Measurements from ENCODE around the gene SNAPC4.

The SNAPC4 gene, protein sequence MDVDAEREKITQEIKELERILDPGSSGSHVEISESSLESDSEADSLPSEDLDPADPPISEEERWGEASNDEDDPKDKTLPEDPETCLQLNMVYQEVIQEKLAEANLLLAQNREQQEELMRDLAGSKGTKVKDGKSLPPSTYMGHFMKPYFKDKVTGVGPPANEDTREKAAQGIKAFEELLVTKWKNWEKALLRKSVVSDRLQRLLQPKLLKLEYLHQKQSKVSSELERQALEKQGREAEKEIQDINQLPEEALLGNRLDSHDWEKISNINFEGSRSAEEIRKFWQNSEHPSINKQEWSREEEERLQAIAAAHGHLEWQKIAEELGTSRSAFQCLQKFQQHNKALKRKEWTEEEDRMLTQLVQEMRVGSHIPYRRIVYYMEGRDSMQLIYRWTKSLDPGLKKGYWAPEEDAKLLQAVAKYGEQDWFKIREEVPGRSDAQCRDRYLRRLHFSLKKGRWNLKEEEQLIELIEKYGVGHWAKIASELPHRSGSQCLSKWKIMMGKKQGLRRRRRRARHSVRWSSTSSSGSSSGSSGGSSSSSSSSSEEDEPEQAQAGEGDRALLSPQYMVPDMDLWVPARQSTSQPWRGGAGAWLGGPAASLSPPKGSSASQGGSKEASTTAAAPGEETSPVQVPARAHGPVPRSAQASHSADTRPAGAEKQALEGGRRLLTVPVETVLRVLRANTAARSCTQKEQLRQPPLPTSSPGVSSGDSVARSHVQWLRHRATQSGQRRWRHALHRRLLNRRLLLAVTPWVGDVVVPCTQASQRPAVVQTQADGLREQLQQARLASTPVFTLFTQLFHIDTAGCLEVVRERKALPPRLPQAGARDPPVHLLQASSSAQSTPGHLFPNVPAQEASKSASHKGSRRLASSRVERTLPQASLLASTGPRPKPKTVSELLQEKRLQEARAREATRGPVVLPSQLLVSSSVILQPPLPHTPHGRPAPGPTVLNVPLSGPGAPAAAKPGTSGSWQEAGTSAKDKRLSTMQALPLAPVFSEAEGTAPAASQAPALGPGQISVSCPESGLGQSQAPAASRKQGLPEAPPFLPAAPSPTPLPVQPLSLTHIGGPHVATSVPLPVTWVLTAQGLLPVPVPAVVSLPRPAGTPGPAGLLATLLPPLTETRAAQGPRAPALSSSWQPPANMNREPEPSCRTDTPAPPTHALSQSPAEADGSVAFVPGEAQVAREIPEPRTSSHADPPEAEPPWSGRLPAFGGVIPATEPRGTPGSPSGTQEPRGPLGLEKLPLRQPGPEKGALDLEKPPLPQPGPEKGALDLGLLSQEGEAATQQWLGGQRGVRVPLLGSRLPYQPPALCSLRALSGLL (N-terminal part only)

DNA sequence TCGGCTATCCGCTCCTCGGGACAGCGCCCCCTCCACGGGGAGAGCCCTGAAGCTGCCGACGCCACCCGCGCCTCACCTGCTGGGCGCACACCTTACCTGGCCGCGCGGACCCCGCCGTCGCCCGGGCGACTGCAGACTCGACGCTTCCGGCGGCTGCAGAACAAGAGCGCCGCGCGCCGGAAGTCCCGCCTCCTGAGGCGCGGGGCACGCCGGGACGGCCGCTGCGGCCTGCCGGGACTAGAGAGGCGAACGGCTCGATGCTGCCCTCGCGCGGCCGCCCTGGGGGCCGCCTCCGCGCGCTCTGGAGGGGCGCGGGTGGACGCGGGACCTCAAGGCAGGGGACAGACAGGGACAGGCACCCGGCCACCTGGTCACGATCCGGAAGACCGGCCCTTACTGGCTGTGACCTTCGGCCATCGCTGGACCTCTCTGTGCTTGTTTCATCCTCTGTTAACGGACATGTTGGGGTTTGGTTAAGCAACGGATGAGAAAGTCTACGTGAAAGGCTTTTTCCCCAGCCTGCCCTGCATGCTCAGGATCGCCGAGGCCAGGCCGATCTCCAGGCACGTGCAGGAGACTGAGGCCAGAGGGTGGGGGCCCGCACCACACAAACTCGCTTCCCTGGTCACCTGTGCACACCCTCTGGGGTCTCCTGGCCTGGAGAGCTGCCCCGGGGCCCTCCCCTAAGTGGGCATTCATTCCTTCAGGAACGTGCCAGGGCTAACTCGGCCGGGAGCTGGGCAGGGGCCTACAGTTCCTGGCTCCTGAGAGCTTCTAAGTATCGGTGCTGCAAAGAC, at the start of gene SNAPC4:
SNAPC4 (minus strand) TSS at position 133 of the 797 bp plus-strand sequence. CDS start 1,742 bp downstream, outside the sequence.
- DNase-seq (ENCODE audit: low read depth in 2 of 2), result peak; percentile 80 to 84

DNA sequence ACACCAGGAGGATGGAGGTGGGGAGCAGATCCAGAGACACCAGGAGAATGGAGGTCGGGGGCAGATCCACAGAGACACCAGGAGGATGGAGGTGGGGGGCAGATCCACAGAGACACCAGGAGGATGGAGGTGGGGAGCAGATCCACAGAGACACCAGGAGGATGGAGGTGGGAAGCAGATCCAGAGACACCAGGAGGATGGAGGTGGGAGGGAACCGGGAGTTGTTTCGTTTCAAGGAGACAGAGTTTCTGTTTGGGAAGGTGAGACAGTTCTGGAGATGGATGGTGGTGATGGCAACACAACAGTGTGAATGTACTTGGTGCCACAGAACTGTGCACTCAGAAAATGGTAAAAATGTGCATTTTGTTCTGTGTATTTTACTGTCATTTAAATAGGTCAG, 48.7 kb upstream of the SNAPC4 start:
- no peak for DNase-seq (ENCODE audit: low read depth in 2 of 2)

DNA sequence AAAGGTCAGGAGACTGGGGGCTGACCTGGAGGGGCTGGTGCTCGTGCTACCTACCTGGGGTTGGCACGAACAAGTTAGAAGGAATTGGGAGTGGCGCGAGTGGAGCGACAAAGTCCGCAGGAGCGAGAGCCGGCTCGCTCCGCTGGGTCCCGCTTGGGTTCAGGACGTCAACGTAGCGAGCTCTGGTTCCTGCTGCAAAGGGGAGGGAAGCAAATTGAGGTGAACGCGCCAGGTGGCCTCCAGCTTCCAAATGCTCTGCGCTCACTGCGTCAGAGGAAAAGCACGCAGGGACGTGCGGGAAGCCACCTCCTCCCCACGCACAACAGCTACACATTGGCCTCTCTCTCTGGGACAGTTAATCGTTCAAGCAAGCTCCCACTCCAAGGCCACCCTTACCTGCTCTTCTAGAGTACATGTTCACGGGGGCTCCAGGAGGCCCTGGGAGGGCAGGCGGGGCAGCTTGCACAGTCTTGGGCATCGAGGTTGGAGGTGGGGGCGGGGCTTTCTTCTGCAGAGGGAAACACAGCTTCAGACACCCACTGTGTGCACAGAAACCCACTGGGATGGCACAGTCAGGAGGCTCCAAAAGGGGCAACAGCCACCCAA, 47.3 kb upstream of the SNAPC4 start:
- DNase-seq (ENCODE audit: low read depth in 2 of 2), result no peak

DNA sequence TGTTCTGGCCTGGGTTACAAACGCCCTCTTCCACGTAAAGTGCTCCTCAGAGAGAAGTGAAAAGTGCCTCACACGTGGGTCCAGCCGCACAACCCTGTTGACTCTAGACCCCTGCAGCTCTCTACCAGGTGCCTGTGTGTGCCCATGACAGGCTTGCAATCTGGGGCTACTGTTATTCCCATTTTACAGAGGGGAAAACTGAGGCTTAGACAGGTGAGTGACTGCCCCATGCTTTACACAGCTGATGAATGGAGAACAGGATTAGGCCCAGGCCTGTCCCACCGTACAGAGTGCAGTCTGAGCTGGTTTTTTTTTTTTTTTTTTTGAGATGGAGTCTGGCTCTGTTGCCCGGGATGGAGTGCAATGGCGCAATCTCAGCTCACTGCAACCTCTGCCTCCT, 45.8 kb upstream of the SNAPC4 start:
- no peak for DNase-seq (ENCODE audit: low read depth in 2 of 2)

DNA sequence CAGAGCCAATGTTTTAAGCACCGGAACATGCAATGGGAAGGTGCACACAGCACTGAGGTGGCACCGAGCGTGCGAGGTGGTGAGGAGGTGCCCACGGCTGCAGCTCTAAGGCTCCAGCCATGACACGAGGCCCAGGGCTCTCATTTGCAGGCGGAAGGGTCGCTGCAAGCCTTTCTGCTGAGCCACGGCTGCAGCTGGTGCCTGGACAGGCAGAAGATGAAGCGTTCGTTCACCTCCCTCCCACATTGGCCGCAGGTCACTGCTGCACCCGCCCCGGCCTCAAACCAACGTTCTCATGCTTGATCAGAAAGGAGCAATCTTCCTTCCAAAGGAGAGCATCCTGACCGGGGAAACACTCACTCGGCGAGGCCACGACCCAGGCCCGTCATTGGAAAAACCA, 44.1 kb upstream of the SNAPC4 start:
- no peak for DNase-seq (ENCODE audit: low read depth in 2 of 2)

DNA sequence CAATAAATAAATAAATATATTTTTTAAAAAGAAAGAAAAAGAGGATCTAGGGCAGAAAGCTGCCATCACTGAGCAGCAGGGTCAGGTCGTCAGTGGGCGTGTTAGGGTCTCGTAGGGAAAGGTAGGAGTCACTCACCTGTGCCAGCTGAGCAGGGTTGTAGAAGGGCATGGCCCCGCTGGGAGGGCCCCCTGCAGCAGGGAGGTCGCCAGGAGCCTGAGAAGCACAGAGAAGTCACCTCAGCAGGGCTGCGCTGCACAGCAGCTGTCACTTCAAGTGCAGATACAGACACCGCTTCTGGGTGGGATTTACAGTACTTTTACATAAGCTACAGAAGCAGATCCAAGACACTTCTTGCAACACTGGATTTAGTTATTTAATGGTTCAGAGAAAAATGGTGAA, 43.7 kb upstream of the SNAPC4 start:
- no peak for DNase-seq (ENCODE audit: low read depth in 2 of 2)

DNA sequence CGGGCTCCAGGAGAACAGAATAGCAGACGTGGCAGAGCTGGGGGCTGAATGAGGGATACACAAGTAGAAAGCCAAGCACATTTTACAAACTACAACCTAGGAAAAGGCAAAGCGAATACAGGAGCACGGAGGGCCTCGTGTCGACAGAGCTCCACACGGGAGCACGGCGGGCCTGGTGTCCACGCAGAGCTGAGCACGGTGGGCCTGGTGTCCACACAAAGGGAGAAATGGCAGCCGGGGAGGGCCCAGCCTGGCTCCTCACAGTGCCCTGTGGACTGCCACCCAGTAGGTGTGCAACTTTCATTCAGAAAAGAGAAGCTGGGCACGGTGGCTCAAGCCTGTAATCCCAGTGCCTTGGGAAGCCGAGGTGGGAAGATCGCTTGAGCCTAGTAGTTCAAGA, 43.1 kb upstream of the SNAPC4 start:
- DNase-seq (ENCODE audit: low read depth in 2 of 2), result no peak

DNA sequence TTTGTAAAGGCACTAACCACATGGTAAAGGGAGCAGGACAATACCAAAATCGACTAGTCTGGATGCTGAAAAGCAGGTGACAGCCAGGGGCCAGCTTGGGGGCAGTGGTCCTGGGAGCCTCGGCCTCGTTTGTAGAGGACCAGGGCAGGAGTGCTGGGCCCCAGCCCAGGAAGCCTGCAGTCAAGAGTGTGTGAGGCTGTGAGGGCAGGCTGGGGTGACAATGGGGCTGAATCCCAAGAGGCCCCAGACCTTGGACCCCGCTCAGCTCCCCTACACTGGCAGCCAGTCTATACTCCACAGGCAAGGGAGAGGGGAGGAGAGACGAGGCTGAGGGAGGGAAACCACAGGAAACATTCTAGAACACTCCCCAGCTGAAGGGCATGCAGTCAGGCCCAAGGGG, 42.3 kb upstream of the SNAPC4 start:
- DNase-seq (ENCODE audit: low read depth in 2 of 2), result no peak

DNA sequence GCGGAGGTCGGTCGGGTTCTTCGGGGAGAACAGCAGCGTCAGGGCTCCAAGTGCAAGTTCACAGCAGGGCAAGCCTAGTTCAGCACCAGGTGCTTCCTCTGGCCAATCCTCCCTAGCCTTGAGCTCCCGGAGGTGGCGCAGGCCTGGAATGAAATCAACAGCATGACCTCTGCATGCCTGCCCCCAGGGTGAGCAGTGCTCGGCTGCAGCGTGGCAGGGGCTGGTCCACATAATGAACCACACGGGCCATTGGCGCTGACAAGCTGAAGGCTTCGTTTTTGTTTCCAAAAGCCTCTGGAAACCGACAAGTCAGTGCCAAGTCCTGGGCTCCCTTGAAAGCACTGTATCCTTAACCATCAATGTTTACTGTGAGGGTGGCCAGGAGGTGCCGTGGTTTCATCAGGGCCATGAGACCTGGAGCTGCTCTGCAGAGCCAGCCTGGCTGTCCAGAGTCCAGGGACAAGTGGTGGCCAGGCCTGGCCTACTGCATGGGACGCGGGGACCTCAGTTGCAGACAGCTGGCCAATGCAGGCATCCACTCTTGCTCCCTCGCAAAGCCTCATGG, 41.8 kb upstream of the SNAPC4 start:
- no peak for DNase-seq (ENCODE audit: low read depth in 2 of 2)

DNA sequence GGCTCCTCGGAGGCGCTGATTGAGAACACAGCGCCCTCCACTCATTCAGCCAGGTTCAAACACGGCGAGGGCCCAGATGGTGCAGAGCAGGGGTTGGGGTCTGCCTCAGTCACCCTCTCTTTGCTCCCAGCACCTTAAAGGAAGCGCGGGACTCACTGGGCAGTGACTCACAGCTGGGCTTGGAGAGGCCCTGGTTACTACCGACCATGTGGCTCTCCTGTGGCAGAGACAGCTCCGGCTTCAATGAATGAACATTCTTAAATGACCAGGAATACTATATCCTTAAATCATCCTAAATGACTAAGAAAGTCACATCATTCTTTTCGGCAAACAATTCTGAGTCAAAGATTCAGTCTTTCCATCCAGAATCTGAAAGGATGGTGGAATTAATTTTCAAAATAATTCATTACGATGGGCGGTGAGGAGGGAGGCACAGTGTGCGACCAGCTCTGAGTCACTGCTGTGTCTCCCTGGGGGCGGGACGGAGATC, 41.3 kb upstream of the SNAPC4 start:
- DNase-seq (ENCODE audit: low read depth in 2 of 2), result no peak

DNA sequence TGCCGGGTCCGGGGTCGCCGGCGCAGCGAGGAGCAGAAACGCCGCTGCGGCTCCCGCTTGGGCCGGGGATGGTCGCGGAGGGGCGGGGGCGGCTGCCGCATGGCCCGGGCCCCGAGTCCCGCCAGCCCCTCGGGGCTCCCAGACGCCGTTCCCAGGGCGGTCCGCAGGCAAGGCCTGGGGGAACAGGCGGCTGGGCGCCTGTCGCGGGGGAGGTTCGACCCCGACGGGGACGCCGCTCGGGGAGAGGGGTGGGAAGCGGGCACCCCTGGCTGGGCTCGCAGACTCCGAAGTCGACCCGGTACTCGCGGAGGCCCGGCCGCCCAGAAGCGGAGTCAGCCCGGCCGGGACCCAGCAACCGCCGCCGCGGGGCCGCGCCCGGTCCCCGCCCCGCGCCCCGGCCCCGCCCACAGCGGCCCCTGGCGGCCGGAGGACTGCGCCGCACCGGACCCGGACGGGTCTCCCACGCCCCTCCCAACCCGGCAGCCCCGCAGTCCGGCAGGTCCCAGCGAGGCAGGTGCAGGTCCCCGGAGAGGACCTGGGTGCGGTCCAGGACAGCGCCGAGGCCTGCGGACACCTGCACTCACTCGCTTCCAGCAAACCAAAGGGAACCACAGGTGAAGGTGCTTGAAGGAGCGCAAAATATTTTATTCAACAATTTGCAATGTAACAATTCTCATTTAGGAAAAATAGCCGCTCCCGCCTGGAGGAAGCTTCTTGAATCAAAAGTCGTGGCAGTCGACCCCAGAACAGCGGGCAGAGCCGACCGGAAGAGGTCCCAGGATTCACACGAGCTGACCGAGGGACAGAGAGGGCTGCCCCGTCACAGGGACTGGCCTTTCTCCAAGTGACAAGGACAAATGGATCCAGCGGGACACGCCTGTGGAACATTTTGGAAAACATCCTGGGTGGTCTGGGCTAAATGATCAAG, 39.8 kb upstream of the SNAPC4 start, which contains the start of gene INPP5E:
INPP5E (minus strand) TSS at position 365 of the 928 bp plus-strand sequence. CDS start 426 bp downstream, outside the sequence.
- DNase-seq (ENCODE audit: low read depth in 2 of 2), result peak; percentile 76 to 78

DNA sequence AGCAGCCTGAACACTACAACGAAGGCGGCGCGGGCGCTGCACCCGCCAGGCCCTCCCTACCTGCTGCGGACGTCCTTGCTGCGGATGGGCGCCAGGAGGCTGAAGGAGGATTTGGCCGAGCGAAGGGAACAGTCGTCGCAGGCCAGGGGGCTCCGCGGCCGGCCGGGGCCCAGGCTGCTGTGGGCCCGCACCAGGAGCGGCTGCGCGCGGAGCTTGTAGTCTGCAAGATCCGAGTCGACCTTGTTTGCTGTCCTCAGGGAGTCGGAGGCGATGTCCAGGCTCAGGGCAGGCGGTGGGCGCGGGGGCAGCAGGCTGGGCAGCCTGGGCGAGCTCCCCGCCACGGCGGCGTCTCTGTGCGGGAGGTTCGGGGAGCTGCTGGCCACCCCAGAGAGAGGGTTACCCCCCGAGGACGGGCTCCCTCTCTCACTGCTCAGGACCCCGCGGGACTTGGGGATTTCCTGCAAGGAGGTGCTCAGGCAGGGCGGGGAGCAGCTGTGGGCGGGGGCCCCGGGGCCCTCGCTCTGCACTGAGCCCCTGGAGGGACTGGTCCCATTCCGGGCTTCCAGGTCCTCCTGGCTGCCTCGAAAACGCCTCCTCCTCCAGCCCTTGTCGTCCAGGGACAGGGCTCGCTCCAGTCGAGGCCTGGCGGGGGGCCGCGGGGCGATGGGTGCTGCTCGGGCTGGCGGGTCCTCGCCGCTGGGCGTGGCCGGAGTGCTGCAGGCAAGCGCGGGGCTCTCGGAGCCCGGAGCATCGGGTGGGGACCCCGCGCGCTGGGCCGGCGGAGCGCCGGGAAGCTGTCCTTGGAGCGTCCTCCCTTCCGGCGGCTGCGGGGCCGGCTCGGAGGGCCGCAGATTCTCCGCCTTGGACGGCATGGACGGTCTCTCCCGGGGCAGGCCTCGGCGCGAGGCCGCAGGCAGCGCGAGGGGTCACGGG, 38.8 kb upstream of the SNAPC4 start:
- peak; percentile 44 to 45 for DNase-seq (ENCODE audit: low read depth in 2 of 2)

DNA sequence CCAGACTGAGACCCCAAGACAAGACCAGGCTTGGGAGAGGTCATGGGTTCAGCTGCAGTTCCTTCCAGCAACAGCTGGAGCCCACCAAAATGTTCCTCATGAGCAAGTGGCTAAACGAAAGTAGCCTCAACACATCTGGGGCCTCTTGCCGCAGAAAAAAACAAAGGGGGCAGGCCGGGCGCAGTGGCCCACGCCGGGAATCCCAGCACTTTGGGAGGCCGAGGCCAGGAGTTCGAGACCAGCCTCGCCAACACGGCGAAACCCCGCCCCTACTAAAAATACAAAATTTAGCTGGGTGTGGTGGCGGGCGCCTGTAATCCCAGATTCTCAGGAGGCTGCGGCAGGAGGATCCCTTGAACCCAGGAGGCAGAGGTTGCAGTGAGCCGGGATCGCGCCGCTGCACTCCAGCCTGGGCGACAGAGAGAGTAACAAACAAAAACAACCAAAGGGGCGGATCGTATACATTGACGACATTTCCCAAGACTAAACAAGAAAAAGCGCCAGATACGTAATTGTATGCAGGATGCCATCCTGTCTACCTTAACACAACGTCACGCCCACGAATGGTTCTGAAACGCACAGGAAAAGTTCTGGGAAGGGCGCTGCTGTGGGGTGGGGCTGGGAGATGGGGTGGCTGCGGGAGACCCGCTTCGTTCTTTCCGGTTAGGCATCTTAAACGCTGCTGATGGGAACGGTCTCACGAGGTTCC, 38.0 kb upstream of the SNAPC4 start:
- no peak for DNase-seq (ENCODE audit: low read depth in 2 of 2)

DNA sequence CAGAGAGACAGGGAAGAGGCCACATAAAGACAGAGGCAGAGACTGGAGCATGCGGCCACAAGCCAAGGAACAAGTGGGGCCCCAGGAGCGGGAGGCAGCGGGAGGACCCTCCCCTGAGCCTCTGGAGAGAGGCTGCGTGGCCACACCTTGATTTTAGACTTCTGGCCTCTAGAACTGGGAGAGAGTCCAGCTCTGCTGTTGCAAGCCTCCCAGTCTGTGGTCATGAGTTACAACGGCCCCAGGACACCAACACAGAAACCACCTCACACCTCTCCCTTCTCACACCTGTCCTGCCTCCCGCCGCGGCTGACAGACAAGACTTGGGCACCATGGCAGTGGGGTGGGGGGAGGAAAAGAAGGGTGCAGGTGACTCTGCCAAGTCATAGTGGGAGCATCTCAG, 37.5 kb upstream of the SNAPC4 start:
- DNase-seq (ENCODE audit: low read depth in 2 of 2), result no peak

DNA sequence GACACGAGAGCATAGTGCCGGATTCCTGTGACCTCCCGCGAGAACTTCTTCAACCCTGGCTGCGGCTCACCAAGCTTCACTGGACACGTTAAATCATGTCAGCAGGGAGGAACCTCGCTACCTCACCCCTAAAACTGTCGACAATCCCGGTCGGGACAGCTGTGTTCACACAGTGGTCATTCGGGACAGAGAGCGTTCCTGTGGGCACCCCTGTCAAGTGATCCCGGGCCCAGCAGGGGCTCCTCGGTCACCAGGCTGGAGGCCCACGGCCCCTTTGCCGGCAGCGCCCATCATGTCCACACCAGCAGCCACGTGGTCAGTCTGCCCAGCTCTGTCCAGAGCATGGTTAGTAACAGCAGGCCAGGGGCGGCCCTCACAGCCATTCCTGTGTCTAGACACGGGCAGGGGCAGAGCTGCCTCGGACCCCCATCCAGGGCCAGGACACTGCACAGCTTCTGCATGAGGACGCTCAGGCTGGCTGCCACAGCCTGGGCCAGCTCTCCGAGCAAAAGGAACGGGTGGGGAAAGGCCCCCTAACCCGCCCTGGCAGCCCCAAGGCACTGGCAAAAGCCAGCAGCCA, 36.2 kb upstream of the SNAPC4 start:
- no peak for DNase-seq (ENCODE audit: low read depth in 2 of 2)

DNA sequence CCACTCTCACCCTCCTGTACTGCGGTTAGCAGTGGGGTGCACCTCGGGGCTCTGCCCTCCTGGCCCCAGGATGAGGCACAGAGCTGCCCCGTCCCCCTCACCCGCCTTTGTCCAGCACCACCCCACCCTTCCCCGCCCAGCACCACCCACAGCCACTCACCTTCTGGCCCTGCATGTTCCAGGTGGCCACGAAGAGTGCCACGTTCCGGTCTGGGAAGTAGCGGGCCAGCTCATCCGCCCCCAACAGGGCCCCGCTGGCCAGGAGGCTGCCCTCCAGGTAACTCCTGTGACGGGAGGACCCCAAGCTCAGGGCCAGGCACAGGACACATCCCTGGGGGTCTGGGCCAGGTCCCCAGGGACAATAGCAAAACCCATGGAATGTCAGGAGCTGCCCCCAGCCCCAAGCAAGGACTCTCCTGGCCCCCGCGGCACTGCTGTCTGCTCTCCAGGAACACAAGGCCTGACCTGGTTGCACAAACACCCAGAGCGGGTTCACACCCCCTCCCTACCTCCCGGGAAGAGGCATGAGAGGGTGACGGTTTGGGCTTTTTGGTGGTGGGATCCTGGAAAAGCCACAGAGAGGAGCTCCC, 34.7 kb upstream of the SNAPC4 start:
- DNase-seq (ENCODE audit: low read depth in 2 of 2), result no peak

Measured in stimulated activated CD8-positive, alpha-beta memory T cell treated with anti-CD3 and anti-CD28 coated beads, Interleukin-2, amount 100 ng/mL, for 48 hours (primary cell).